ENCODE data around the gene TMEM269.

DNA sequence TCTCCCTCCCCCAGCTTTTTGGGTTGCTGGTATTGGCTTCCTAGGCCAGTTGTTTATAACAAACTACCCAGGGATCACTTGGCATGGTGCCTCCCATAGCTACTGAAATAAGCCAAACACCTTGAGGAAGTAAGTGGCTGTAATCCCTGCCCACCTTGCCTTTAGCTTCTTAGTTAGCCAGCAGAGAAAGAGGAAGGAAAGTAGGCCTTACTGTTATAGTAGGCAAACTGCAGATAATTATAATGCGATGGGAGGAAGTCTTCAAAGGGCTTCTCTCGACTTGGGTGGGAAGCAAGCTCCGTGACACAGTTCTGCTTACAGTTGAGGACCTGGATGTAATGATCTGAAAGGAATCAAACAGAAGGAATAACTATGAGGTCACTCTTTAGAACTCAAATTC lies 26.1 kb upstream of the TMEM269 start:
- no peak for TF ChIP-seq EZH2phosphoT487 (IDR thresholded peaks at IDR 0.05; ENCODE audit: insufficient read depth, low read depth)
- TF ChIP-seq EZH2 (IDR thresholded peaks at IDR 0.05; ENCODE audit: insufficient read depth, poor library complexity, severe bottlenecking), result no peak
